Stimulated activated CD4-positive, alpha-beta T cell treated with anti-CD3 and anti-CD28 coated beads, TNF-alpha, amount 100 ng/mL, for 1 hour (primary cell): ENCODE measurements around the gene ZNRF1.
"Not testable (repeated sequence)": the region's sequence is repeated elsewhere in the genome, so short reads cannot be mapped to it uniquely, and the experiment has no call there.

Experiments used
- DNase-seq, 3 donors: peaks; one replicate each; pipeline ENCODE4 v3.0.0-alpha.2; 2020; ENCODE audit warnings: low read depth in 3 of 3, low spot score in 1 of 3

The ZNRF1 gene

DNA sequence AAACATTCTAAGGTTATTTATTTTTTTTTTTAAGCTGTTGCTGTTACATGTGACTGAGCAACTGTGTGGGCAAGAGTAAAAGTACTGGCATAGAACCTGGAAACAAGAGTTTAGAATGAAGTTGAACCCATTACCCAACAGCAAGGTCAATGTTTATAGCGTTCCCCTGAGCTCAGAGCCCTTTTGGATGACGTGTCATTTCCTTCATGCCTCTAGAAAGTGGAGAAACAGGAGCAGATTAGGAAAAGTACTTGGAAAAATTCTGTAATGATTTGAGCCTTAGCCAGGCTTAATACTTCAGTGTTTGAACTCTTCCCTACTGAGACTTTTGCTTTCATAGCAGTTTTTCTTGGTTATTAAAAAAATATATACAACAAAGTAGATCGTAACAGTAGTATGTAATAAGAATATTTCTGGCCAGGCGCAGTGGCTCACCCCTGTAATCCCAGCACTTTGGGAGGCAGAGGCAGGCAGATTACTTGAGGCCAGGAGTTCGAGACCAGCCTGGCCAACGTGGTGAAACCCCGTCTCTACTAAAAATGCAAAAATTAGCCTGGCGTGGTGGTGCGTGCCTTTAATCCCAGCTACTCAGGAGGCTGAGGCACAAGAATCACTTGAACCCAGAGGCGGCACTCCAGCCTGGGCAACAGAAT, 27.5 kb downstream of the ZNRF1 start:
- not testable (repeated sequence) for DNase-seq

DNA sequence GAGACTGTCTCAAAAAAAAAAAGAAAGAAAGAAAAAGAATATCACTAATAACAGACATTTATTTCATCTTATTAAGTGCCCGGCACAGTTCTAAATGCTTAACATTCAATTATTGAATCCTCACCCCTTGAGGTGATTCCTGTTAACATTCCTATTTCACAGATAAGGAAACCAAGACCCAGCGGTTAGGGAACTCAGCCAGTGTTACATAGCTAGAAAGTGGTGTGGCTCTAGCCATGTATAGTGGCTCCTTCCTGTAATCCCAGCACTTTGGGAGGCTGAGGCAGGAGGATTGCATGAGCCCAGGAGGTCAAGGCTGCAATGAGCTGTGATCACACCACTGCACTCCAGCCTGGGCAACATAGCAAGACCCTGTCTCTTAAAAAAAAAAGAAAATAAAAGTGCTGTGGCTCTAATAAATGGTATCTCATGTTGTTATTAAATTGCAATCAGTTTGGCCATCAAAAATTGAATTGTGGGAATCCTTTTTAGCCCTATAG, 28.1 kb downstream of the ZNRF1 start:
- DNase-seq: no peak

DNA sequence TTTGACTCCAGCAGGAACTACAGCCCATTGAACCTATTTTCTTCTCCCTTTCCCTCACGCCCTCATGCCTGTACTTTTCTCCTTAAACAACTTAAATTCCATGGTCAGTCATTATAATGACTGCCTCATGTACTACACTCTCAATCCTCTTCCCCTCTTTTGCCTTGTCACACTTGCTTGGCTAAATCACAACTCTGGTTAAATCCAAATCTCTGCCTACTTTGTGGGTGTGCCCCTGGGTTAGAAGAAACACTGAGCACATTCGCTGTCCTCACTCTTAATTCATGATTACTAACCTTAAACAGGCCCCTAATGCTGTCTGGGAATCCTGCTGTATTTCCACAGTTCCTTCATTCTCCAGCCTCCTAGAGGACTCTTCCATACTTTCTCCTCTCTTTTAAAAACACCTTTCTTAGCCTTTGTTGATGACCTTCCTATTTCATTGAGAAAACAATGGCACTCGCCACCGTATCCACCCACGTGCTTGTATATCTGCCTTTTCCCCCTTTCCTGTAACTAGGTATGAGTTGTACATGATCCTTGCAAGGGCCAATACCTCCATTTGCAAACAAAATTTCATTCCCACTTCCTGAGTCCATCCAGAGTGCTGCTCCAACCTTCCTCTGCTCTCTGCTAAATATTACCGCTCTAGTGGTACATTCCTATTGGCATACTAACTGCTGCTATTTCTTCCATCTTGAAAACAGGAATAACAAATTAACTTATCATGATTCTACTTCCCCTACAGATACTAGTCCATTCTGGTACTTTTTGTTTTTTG, 28.9 kb downstream of the ZNRF1 start:
- no peak for DNase-seq

DNA sequence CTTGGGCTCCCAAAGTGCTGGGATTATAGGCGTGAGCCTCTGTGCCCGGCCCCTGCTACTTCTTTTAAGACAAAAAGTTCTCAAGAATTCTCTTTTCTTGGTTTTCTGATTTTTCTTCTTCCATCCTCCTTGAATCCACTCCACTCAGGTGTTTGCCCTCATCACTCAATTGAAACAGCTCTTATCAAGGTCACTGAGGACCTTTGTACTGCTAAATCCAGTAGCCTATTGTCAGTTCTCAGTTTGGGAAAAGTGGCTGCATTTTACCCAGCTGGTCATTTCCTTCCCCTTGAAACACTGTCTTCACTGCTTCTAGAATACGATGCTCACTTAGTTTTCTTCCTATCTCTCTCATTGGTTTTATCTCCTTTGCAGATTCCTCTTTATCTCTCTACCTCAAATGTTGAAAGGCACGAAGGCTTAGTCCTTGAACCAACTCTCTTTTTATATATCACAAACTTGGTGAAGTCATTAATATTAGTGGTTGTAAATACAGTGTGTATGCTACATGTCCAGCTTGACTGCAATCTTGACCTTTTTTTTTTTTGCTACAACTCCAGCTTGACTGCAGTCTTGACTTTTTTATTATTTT, 29.8 kb downstream of the ZNRF1 start:
- no peak for DNase-seq

DNA sequence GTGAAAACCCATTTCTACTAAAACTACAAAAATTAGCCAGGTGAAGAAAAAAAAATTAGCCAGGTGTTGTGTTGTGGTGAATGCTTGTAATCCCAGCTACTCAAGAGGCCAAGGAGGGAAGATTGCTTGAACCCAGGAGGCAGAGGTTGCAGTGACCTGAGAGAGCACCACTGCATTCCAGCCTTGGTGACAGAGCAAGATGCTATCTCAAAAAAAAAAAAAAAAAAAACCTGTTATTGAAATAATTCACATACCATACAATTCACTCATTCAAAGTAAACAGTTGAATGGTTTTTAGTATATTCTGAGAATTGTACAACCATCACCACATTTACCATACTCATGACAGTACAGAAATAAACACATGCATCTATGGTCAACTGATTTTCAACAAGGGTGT, 31.0 kb downstream of the ZNRF1 start:
- DNase-seq: no peak

DNA sequence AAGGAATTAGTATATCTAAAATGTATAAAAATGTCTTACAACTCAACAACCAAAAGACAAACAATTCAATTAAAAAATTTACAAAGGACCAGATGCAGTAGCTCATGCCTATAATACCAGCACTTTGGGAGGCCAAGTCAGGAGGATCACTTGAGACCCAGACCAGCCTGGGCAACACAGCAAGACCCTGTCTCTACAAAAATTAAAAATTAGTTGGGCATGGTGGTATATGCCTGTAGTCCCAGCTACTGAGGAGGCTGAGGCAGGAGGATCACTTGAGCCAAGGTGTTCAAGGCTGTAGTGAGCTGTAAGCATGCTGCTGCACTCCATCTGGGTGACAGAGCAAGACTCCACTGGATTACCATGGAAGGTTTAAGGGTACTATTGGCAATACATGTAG, 33.8 kb downstream of the ZNRF1 start:
- no peak for DNase-seq

DNA sequence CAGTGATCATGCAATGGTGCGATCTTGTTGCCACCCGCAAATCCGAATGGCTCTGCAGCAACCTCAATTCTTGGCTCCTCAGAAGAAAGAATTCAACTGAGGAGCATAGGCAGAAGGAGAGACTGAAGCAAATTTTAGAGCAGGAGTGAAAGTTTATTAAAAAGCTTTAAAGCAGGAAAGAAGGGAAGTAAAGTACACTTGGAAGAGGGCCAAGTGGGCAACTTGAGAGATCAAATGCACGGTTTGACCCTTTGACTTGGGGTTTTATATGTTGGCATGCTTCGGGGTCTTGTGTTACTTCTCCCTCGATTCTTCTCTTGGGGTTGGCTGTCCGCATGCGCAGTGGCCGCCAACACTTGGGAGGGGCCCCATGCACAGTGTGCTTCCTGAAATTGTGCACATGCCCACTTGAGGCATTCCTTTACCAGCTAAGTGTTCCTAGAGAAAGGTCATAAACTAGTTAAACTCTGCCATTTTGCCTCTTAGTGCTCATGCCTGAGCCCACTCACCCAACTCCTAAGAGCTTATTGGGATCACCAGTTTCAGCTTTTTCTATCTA, 36.7 kb downstream of the ZNRF1 start:
- no peak for DNase-seq

DNA sequence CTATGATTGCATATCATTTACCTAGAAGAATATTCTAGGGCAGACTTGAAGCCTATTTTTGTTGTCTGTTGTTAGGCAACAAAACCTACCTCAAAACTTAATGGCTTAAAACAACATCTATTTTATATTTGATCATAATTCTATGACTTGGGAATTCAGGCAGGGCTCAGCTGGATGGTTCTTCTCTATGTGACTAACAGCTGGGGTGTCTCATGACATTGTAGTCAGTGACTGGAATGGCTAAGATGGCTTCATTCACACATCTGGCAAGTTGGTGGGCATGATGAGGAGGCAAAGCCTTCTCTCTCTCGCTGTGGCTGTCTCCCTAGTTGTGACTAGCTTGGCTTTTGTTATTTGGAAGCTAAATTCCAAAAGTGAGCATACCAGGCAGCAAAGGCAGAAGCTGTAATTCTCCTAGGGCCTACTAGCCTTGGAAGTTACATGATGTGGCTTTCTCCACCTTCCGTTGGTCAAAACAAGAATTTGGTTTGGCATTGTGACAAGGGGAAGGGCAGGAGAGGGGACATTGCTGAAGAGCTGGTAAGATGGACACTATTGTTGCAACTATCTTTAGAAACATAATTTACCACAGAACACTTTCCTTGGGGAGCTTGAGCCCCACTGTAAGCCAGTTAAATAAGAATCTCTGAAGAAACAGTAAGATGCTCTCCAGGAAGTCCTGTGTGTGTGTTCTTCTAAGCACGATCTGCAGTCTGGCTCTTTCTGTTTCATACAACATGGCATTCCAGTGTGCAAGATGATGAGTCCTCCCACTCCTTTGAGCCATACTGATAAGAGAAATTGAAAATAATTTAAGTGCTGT, 39.4 kb downstream of the ZNRF1 start:
- no peak for DNase-seq

DNA sequence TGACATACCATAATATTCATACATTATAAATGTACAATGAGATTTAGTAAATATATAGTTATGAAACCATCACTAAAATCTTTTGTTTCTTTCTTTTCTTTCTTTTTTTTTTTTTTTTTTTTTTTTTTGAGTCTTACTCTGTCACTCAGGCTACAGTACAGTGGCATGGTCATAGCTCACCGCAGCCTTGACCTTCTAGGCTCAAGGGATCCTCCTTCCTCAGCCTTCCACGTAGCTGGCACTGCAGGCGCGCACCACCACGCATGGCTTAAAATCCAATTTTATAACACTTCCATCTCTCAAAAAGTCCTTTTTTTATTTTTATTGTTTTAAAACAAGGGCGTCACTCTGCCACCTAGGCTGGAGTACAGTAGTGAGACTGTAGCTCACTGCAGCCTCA, 41.1 kb downstream of the ZNRF1 start:
- DNase-seq: no peak

DNA sequence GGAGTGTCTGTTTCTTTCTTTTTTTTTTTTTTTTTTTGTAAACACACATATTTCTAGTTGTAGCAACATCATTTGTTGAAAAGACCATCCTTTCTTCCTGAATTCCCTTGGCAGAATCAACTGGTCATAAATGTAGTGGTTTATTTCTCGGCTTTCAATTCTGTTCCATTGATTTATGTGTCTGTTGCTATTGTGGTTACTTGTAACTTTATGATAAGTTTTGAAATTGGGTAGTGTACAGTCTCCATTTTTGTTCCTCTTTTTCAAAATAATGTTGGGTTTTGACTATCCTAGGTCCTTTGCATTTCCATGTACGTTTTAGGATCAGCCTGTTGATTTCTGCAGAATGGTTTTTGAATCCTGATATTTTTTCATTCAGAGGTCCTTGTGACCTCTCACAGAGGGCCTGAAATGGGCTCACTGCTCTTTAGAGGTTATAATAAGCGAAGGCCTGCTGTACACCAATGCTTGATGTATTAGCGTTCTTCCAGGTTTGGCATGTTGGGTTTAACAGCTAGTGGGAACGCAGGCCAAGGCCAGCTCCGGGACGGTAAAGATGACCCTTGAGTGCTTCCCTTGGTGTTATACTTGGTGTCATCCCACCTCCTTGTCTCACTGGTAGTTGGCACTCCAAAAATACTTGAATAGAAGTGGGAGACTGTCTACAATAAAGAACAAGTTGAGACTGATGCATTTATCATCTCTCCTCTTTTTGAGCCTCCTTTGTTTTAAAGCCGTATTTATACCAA, 43.8 kb downstream of the ZNRF1 start:
- DNase-seq: no peak

DNA sequence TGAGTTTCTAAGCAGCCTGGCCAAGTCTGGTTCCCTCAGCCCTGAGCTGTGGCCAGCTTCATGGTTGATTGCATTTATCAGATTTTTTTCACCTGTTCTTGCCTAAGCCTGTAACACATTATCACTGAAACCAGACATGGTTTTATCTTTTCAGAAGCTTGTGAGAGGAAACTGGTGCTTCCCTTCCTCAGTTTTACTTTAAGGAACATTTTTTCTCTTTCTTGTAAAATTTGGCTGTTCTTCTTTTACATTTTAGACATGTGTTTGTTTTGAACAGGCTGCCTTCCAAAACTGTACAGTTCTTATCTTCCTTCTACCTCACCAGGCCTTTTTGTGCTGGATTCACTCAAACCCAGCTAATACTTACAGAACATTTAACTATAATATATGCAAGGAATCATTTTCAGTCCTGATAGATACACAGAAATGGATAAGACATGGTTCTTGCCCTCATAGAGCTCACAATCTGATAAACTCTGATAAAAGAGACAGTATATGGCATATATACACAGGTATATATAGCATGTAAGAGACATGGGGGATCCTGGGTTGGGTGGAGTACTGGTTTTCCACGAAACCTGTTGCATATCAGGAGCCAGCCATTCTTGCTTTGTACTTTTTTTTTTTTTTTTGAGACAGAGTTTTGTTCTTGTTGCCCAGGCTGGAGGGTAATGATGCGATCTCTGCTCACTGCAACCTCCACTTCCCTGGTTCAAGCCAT, 44.5 kb downstream of the ZNRF1 start:
- no peak for DNase-seq

DNA sequence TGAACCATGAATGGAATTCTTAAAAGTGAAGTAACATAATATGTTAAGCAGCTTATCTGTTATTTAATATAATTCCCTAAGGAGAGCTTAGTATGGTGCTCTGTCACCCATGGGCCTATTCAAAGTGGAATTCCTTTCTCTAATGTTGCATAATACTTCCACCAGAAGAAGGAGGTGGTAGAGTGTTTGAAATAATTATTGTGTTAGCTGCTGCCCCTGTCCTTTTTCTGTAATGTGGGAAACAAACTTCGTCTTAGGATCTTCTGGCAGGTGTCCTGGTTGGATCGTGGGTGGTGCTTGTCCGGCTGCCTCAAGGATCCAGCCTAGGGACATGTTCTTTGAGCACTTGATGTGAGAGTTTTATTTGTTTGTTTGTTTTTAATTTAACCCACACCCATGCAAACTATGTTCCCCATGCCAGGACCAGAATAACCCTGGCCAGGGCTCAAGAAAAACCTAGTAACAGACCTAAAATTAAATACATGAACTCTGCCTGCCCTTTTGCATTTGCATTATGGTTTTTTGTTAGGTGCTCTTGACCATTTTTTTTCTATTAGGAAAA, 46.1 kb downstream of the ZNRF1 start:
- DNase-seq: no peak

DNA sequence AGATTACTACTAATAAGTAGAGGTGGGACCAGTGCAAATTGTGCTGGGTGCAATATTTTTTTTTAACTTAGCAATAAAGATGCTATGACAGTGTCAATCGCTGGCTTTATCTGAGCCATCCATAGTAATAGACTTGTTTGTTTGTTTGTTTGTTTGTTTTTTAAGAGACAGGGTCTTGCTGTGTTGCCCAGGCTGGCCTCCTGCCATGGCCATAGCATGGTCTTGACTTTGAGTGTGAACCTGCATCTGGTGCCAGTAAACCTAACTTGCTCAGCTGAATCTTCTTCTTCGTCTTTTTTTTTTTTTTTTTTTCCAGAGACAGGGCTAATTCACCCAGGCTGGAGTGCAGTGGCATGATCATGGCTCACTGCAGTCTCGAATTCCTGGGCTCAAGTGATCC, 46.6 kb downstream of the ZNRF1 start:
- no peak for DNase-seq

DNA sequence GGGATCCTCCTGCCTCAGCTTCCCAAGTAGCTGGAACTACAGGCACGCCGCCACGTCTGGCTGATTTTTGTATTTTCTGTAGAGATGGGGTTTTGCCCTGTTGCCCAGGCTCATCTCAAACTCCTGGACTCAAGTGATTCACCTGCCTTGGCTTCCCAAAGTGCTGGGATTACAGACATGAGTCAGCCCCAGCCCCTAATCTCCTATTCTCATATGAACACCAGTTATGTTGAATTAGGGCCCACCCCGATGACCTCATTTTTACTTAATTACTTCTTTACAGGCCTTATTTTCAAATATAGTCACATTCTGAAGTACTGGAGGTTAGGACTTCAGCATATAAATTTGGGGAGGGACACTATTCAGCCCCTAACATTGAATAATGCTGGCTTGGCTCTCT, 49.2 kb downstream of the ZNRF1 start:
- no peak for DNase-seq

DNA sequence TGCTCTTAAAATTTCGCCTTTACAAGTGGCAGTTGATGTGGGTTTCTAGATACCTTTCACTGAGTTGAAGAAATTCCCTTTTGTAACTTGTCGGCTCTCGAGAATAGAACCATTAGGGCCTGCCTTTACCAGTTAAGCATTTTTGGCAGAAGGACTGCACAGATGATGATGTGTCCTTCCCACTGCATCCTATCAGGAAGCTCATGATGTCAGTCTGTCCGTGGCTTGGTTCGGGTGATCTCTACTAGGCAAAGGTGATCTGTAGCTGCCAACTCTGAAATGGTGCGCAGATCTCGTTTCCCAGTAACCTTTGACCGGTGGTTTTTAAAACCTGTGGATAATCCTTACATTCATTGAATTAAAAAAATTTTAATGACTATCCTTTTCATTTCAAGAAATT, 49.7 kb downstream of the ZNRF1 start:
- no peak for DNase-seq

DNA sequence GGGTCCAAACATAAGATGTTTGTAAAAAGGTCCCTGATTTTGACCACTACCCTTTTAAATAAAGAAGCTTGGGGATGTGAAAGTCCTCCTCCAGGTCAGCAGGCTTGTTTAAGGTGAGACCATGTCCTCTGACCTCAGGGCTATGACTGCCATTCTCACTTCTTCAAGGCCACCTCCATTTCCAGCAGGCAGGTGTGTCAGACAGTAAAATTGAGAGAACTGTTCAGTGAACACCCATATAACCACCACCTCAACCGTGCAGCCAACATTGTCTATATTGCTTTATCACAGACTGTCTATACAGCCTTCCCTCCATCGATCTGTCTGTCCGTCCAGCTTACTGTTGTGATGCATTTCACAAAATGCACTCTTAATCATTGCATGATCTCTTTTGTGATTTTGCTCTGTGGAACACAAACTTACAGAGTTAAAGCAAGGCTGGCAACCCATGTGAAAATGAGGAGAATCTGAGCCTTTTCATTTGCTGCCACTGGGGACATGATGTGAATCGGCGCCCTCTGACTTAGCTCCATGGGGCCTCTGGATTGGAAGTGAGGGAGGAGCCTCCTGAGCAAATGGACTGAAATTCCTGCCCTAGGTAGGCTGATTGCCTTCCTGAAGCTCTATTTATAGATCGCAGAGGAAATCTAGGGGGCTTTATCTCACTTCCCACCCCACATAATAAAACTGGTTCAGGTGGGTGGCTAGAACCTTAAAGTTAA, 53.8 kb downstream of the ZNRF1 start:
- DNase-seq: no peak

DNA sequence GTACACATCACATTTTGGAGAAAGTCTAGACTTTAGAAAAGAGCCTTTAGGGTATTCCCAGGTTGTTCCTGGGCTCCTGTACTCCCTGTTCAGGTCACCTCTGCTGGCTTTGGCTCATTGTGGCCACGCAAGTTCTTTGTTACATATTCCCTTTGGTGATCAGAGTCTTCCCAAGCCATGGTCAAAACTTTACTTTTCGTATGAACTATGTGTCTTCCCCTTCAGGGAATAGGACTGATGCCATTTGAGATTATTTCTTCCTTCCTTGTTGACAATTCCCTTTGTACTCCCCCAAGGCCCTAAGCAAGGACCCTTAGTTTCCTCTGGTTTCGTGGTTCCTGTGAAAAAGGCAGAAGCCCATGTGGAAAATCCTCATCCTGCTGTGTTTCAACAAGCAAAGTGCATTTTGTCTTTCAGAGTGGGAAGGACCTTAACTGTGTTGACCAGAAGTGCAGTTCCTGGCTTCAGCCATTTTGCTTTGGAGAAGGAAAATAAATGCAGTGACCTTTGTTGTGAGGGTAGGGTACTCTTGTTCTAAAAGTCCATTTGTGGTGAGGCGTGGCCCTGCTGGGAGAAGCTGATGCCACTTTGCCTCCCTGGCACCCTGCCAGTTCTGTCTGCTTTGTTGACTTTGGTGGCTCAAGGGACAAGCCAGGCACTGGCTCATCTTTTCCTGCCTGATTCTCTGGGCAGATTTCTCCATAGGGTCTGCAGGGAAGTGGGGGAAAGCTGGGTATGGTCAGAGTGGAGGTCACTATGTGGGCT, 55.1 kb downstream of the ZNRF1 start:
- DNase-seq: no peak

DNA sequence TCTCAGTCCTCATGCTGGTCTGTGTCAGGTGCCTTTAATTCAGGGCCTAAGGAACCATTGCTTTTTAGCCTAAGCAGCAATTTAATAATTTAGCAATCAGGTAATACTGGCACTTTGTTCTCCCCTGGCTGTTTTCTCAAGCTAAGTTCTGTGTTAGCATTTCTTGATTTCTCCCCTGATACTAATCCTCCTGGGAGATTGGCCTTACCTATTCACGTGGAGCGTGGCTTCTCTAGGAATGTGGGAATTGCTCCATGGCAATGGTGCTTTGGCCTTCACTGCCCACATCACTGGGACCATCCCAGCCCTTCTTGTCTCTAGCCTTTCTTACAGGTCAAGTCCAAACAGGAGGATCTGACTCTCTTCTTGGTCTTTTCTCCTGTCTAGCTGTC, 55.7 kb downstream of the ZNRF1 start:
- DNase-seq: no peak
